ENCODE measurements around the gene PTPRK. TPM values are rescaled to one million over a fixed set of nuclear protein-coding genes. Genes with fewer than 3 reads are reported as not detected.

Gene PTPRK
- total RNA-seq, 2 donors from 2014 or later, result 23.7 to 30.2 TPM

DNA sequence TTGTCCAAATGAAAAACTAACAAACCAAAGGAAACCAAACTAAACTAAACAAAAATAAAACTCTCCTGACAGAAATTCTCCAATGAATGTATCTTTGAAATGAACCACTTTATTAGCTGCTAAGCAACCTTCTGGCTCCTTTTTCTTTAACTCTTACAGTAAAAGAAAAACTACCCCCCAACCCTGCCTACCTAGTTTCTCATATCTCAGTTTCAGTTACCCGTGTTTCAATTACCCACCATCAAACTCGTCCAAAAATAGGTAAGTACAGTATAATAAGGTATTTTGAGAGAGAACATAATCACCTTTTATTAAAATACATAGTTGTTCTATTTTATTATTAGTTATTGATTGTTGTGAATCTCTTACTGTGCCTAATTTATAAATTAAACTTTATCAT, 442.1 kb downstream of the PTPRK start:
- no peak for DNase-seq (ENCODE audit: low spot score)
- intact Hi-C loops (cut with DNase I), result no loop called here

DNA sequence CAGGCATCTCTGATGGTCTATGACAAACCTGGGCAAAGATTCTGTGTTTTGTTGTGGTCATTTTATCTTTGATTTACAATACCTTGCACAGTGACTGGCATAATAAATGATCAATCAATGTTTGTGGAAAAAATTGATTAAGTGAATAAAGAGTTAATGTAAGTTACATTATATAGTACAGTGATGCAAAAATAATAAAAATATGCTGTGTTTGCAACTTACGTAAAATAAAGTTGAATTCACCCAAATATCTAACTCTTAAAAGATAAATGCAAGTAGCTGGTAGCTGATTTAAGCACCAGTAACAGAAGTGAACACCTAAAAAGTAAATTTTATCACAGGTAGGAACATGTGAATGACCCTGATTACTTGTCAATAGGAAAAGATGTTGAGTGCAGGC, 443.6 kb downstream of the PTPRK start:
- DNase-seq (ENCODE audit: low spot score), result no peak
- intact Hi-C loops (cut with DNase I), result no loop called here

DNA sequence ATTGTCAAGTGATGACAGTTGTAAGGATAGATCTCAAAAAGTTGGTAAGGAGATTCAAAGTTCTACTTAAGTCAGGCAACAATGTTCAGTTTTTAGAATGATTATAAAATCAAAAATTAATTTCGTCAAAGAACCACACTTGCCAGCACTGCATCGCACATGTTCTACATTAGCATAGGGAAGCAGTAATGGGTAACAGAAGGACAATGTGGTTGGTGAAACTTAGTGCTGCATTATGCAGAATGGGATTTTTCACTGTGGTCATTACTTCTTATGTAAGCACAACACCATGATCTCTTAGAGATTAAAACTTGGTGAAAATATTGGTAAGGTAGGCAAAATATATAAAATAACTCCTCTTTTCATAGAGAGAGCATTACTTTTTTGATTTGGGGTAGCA, 445.8 kb downstream of the PTPRK start:
- DNase-seq (ENCODE audit: low spot score), result no peak
- intact Hi-C loops (cut with DNase I), result no loop called here

DNA sequence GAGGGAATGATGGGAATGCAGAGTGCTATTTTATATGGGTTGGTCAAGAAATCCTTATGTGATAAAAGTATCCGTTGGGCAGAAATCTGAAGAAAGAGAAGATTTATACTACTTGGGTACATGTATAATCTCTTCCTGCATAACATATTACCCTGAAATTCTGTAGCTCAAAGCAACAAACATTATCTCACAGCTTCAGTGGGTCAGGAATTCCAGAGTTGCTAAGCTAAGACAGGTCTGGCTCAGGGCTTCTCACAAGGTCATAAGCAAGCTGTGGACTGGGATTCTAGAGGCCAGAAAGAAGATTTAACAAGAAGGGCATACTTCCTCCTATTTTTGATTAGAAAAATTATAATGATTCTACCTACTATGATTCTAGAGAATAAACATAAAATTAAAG, 447.0 kb downstream of the PTPRK start:
- DNase-seq (ENCODE audit: low spot score), result no peak
- intact Hi-C loops (cut with DNase I), result no loop called here

DNA sequence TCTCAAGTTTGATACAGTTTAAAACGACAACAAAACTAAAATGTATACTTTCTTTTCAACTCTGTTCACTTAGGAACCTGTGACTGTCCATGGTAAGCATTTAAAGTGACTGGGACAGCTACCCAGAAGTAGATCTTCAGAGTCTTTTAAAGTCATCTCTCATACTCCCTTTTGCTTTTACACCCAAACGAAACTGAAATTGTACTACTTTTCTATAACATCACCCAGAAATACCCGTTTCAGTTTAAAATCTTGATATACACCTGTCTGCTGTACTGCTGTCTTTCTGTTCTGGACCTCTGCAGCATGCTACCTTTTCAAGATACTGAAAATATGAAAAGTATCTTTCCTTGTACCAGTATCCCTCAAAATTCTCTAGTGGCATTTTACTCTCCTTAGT, 449.2 kb downstream of the PTPRK start:
- intact Hi-C loops (cut with DNase I), result no loop called here
- no peak for DNase-seq (ENCODE audit: low spot score)

GRCh38 chr6:128070406-128070805, 450.0 kb downstream of the PTPRK start:
- no peak for DNase-seq (ENCODE audit: low spot score)

GRCh38 chr6:128069188-128069587, 451.2 kb downstream of the PTPRK start:
- intact Hi-C loops (cut with DNase I), result no loop called here
- DNase-seq (ENCODE audit: low spot score), result no peak

More at GRCh38 chr6:128070406-128070805, 450.0 kb downstream of the PTPRK start:
- intact Hi-C loops (cut with DNase I), result no loop called here

DNA sequence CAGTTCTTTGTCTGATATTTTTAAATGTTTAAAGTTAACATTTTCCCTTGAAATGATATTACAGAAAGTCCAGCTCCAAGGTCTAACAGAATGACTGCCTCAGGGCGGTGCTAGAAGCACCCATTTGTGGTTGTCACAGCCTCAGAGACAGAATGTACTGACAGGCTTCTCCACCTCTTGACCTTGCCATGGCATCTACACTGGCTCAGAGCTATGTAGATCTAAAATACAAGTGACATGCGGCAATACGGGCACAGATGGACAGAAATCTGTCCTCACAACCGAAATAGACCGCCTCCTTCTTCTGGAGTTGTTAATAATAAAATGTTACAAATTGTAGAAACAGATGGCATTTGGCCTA, 452.3 kb downstream of the PTPRK start:
- intact Hi-C loops (cut with DNase I), result no loop called here
- DNase-seq (ENCODE audit: low spot score), result no peak

DNA sequence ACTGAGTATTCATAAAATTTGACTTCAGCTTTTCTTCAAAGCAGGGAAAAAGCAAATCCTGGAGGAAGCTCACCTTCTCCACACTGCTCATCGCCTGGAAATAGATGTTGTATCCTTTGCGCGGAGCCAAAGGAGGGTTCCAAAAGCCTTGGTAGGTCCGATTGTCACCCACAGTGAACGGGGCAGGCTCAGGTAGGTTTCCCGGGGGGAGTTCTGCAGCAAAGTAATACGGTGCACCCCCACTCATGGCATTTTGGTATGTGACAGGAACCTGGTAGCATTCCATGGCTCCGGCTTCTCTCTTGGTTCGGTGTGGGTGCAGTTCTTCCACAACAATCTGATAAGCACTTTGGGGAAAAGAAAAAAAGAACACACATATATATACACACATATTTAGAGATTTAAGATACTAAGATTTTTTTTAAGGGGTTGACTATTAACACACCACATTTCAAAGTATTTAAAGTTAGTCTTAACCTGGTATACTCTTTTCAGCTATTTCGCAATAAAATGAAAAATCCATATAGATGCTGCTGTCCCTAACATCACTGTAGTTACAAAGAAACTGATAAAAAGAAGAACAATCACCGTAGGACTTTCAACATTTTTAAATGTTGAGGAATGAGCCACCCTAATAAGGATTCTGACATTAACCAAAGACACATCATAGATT, 452.8 kb downstream of the PTPRK start:
- intact Hi-C loops (cut with DNase I), result no loop called here
- DNase-seq (ENCODE audit: low spot score), result no peak

DNA sequence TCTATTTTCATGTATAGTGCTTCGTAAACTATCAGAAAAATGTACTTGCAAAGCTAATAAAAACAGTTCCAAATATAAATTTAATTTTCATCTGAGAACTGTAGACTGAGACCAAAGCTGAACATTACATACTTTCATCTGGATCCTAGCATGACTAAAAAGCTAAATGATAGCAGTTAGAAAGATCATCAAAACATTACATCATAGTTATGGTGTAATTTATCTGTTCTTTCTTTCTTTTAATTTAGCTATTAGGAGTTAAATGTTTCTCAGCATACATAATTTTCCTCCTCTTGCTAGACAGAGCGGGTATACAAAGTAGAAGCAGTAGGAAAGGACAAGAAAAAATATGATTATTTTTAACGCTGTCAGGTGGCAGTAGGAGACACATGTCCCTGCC, 455.3 kb downstream of the PTPRK start:
- DNase-seq (ENCODE audit: low spot score), result no peak
- intact Hi-C loops (cut with DNase I), result no loop called here

DNA sequence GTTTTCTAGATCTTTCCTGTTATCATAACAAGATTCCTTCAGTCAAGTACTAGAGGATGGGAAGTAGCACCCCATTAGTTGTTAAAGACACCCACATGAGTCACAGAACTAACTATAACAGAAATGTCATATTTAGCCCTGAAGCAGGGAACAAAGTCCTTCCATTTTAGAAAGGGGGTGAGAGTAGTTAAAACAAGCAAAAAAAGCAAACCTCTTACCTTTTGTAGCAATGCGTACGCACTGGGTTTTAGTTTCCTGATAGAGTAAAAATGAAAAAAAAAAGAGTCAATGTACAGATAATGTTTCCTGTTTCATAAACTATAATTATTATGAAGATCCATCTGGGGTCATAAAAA, 455.9 kb downstream of the PTPRK start:
- intact Hi-C loops (cut with DNase I), result no loop called here

DNA sequence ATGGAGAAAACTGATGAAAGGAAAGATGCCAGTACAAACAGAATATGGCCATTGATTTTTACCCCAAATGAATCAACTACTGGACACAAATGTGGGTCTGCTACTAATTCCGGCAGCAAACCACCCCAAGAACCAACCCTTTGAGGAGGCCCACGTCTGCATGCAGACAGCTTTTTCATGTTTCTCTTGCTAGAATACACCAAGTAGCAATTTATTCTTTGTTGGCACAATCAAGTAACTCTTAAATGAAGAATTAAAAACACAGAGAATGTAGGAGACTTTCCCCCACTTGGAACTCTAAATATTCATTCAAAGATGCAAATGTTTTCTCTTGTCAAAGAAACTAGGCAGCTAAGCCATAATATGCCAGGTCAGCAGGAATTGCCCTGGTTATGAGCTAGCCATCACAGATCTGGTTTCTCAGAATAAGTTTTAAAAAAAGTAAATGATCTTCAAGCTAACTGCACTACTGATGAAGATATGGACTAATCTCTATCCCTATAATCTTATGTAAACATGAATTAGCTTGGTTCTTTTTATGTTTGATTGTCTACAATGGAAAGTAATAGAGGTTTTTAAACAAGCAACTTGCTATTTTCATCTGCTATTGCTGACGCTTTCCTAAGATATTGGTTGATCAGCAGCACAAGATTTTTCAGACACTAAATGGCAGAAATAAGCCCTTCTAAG, 456.4 kb downstream of the PTPRK start:
- intact Hi-C loops (cut with DNase I), result no loop called here
- no peak for DNase-seq (ENCODE audit: low spot score)

More for the DNA sequence above, 455.9 kb downstream of the PTPRK start:
- no peak for DNase-seq (ENCODE audit: low spot score)

DNA sequence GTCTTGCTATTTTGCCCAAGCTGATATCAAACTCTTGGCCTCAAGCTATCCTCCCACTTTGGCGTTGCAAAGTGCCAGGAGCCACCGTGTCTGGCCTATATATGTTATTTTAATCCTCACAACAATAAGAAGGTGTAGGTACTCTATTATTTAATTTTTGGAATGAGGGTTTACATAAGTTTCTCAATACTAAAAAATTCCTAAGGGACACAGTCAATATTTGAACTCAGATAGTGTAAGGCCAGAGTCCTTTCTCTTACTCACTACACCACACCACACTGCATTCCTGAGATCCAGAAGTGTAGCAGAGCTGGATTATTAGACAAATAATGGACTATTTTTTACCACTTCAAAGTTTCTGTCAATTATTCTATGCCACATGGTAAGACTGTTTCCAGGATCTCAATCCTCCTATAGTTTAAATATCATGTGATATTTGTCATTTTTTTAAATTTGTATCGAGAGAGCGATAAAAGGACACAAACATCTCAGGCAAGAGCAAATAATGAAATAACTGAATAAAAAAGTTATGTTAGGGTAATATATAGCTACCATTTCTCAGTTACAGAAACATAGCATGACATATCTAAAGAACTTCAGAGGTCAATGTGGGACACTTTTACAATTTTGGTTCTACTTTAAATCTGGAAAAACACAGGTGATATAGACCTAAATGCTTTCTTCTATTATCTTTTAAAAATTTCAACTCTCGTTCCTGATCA, 457.4 kb downstream of the PTPRK start:
- intact Hi-C loops (cut with DNase I), result no loop called here
- DNase-seq (ENCODE audit: low spot score), result no peak

- intact Hi-C loops (cut with DNase I), result no loop called here
- DNase-seq (ENCODE audit: low spot score), result no peak
These were observed 462.5 kb downstream of the PTPRK start for GRCh38 chr6:128057946-128058345.

GRCh38 chr6:128057541-128057940, 462.9 kb downstream of the PTPRK start:
- intact Hi-C loops (cut with DNase I), result no loop called here
- no peak for DNase-seq (ENCODE audit: low spot score)

GRCh38 chr6:128053109-128053508, 467.3 kb downstream of the PTPRK start:
- DNase-seq (ENCODE audit: low spot score), result no peak
- intact Hi-C loops (cut with DNase I), result no loop called here

- DNase-seq (ENCODE audit: low spot score), result no peak
- intact Hi-C loops (cut with DNase I), result no loop called here
These were observed 472.4 kb downstream of the PTPRK start for GRCh38 chr6:128047989-128048388.

GRCh38 chr6:128046033-128046432, 474.4 kb downstream of the PTPRK start:
- intact Hi-C loops (cut with DNase I), result no loop called here
- no peak for DNase-seq (ENCODE audit: low spot score)

DNA sequence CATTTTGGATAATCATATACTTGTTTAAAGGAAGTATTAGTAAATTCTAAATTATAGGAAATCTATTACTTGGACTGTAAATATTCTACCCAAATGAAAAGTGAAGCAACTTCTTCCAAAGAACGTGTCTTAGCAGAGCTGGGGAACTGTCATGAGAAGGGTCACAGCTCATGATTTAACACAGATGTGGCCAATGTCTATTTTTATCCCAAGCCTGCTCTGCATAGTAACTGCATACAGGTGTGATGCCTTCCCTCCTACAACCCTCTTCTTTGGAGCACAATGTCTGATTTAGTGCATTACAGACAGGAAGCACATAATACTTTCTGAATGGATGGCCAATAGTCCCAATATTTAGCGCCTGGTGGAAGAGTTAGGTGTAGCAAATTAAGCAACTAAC, 480.9 kb downstream of the PTPRK start:
- no peak for DNase-seq (ENCODE audit: low spot score)
- intact Hi-C loops (cut with DNase I), result no loop called here

GRCh38 chr6:128036808-128037570, 483.4 kb downstream of the PTPRK start:
- peak; percentile 60 for DNase-seq (ENCODE audit: low spot score)
- intact Hi-C loops (cut with DNase I), result no loop called here
